Measurements from ENCODE around the gene KDM8.

DNA sequence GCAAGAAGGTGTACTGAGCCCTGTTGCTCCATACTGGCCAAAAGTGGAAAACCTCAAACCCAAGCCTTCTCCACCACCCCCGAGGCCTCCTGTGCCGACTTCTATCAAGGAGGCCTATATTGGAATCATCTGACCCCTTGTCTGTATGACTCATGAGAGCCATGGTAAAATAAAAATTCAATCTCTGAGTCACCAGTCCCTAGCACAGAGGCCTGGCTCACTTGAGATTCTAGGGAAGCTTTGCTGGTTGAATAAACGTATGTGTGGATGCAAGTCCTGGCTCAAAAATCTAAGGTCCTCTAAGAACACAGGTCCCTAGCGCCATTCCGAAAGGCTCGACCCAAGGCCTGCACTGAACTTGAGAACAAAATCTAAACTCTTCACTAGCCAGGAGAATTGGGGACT lies 50.2 kb downstream of the KDM8 start:
- TF ChIP-seq, protein P1, sequence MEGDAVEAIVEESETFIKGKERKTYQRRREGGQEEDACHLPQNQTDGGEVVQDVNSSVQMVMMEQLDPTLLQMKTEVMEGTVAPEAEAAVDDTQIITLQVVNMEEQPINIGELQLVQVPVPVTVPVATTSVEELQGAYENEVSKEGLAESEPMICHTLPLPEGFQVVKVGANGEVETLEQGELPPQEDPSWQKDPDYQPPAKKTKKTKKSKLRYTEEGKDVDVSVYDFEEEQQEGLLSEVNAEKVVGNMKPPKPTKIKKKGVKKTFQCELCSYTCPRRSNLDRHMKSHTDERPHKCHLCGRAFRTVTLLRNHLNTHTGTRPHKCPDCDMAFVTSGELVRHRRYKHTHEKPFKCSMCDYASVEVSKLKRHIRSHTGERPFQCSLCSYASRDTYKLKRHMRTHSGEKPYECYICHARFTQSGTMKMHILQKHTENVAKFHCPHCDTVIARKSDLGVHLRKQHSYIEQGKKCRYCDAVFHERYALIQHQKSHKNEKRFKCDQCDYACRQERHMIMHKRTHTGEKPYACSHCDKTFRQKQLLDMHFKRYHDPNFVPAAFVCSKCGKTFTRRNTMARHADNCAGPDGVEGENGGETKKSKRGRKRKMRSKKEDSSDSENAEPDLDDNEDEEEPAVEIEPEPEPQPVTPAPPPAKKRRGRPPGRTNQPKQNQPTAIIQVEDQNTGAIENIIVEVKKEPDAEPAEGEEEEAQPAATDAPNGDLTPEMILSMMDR (IDR thresholded peaks at IDR 0.05), result no peak
- TF ChIP-seq SMC3 (IDR thresholded peaks at IDR 0.05; ENCODE audit: low read depth, low read length) (no peak), CHD2 (IDR thresholded peaks at IDR 0.05; ENCODE audit: low read length, partially characterized antibody) (no peak), RAD21 (IDR thresholded peaks at IDR 0.05; ENCODE audit: low read length) (no peak)
